ENCODE measurements around the gene CACFD1.

GRCh38 chr9:133490865-133491655 lies 31.3 kb downstream of the CACFD1 start:
- TF ChIP-seq CTCF (IDR thresholded peaks at IDR 0.05) (no peak), POLR2A (IDR thresholded peaks at IDR 0.05) (no peak), POLR2AphosphoS5 (IDR thresholded peaks at IDR 0.05; ENCODE audit: insufficient read depth in 1 of 2, low read depth in 1 of 2) (no peak)

All from vagina (tissue), 2 donors.